Esophagus muscularis mucosa (tissue), 4 donors: ENCODE data around the gene LCOR. TPM values are rescaled to one million over a fixed set of nuclear protein-coding genes. Genes with fewer than 3 reads are reported as not detected.

Source experiments
- DNase-seq: peaks from one replicate; pipeline ENCODE4 v3.0.0-alpha.2; 2017; ENCODE audit errors: extremely low spot score
- H3K27ac ChIP-seq, 4 donors: fragments of 200-600 bp; sonication (generic); replicated peaks in 1 of 4; 1 replicate in 3 of 4; 2 replicates in 1 of 4; pipeline ENCODE4 v1.5.1; 2016 to 2019; ENCODE audit warnings: mild to moderate bottlenecking in 1 of 4
- H3K27me3 ChIP-seq, 4 donors: fragments of 200-600 bp; sonication (generic); one replicate each; pipeline versions ENCODE4 v1.5.1 to v1.6.0; 2016 to 2019
- H3K36me3 ChIP-seq, 4 donors: fragments of 200-600 bp; sonication (generic); one replicate each; pipeline ENCODE4 v1.5.1; 2016 to 2019
- H3K4me1 ChIP-seq, 4 donors: fragments of 200-600 bp; sonication (generic); one replicate each; pipeline ENCODE4 v1.5.1; 2016 to 2019
- H3K4me3 ChIP-seq, 4 donors: fragments of 200-600 bp; sonication (generic); 1 replicate in 2 of 4; 2 replicates in 2 of 4; pipeline ENCODE4 v1.5.1; 2016 to 2019; ENCODE audit warnings: mild to moderate bottlenecking in 4 of 4, moderate library complexity in 1 of 4
- H3K9me3 ChIP-seq, 4 donors: fragments of 200-600 bp; sonication (generic); 1 replicate in 3 of 4; 2 replicates in 1 of 4; pipeline ENCODE4 v1.5.1; 2016 to 2019
- EP300 ChIP-seq: sonication (generic); formaldehyde crosslinking; IDR thresholded peaks from one replicate; pipeline ENCODE4 v1.6.1; 2017; ENCODE audit warnings: antibody characterized with exemption
- POLR2A ChIP-seq: fragments of 450-650 bp; IDR thresholded peaks from one replicate; pipeline ENCODE4 v1.6.1; 2017; ENCODE audit warnings: antibody characterized with exemption, moderate library complexity, mild to moderate bottlenecking, low read depth
- POLR2AphosphoS5 ChIP-seq, 2 donors: sonication (generic); formaldehyde crosslinking; IDR thresholded peaks; one replicate each; pipeline ENCODE4 v1.6.1; 2017; ENCODE audit warnings: antibody characterized with exemption in 2 of 2
- WGBS: methylation state at CpG from one replicate; pipeline ENCODE4 v1.1.5; 2018; 5-methylcytosine and 5-hydroxymethylcytosine counted together
- intact Hi-C: fragments of 100-400 bp; cut with DNase I; formaldehyde crosslinking; loops from one replicate; pipeline ENCODE4 v1.15.1; 2023
- total RNA-seq, 4 donors: library from RNA; depleted of rRNA; stranded (reverse); fragments of >200 nt; gene quantifications; one replicate each; pipeline versions ENCODE4 v1.1.0 to v1.2.1, GENCODE V29; 2016
- TF ChIP-seq, protein P1 (sequence below), 3 experiments: fragments of 200-600 bp in 2 of 3; fragments of 450-650 bp in 1 of 3; sonication (generic) in 2 of 3; IDR thresholded peaks; one replicate each; pipeline ENCODE4 v1.5.1; 2017 to 2019; ENCODE audit warnings: antibody characterized with exemption in 3 of 3, mild to moderate bottlenecking in 2 of 3, moderate library complexity in 1 of 3

Gene LCOR
- total RNA-seq, 4 donors from 2014 or later: 23.1 to 43.2 (median 29.4) TPM

DNA sequence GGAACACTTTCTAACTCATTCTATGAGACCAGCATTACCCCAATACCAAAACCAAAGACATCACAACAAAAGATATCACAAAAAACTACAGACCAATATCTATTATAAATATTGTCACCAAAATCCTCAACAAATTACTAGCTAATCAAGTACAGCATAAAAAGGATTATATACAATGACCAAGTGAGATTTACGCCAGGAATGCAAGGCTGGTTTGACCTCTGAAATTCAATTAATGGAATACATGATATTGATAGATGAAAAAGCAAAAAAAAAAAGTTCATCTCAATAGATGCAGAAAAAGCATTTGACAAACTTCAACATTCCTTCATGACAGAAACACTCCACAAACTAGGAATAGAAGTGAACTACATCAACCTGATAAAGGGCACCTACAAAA, 175.3 kb downstream of the LCOR start:
- intact Hi-C loops: no loop called here
- H3K4me3 ChIP-seq: no peak overlapping the region
- no peaks in the 10 kb centered on the region for H3K27me3 ChIP-seq
- H3K4me1 ChIP-seq: no peaks in the 10 kb centered on the region
- peaks cover 0 to 19% (median 16%) of the 10 kb centered on the region in 4 donors for H3K9me3 ChIP-seq
- no peak for TF ChIP-seq EP300
- no peak for TF ChIP-seq POLR2AphosphoS5 (IDR thresholded peaks at IDR 0.05)
- TF ChIP-seq, protein P1, sequence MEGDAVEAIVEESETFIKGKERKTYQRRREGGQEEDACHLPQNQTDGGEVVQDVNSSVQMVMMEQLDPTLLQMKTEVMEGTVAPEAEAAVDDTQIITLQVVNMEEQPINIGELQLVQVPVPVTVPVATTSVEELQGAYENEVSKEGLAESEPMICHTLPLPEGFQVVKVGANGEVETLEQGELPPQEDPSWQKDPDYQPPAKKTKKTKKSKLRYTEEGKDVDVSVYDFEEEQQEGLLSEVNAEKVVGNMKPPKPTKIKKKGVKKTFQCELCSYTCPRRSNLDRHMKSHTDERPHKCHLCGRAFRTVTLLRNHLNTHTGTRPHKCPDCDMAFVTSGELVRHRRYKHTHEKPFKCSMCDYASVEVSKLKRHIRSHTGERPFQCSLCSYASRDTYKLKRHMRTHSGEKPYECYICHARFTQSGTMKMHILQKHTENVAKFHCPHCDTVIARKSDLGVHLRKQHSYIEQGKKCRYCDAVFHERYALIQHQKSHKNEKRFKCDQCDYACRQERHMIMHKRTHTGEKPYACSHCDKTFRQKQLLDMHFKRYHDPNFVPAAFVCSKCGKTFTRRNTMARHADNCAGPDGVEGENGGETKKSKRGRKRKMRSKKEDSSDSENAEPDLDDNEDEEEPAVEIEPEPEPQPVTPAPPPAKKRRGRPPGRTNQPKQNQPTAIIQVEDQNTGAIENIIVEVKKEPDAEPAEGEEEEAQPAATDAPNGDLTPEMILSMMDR (IDR thresholded peaks at IDR 0.05): no peak
- no peak for TF ChIP-seq POLR2A
- no peaks in the 10 kb centered on the region for H3K36me3 ChIP-seq
- DNase-seq: no peak
- no peak overlapping the region for H3K27ac ChIP-seq
- WGBS: 100% methylated on average over 1 of the region's 1 CpG

DNA sequence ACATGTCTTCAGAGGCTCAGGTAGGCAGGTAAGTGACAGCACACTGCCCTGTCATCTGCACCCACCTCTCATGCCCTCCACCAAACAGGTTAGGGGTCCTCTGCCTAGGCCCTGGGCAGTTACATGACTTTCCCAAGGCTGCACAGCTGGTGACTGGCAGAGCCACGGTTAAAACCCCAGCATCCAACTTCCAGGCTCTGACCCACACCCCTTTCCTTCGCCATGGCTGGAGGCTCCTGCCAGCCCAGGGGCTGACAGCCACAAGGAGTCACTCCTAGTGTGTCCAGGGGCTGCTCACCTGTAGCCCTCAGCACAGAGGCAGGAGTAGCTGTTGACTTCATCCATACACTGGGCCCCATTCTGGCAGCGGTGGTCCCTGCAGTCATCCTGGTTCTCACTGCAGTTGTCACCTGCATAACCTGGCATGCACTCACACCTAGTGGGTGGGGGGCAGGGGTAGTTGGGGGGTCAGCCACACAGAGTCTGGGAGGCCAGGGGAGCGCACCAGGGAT, 178.7 kb downstream of the LCOR start:
- no peak overlapping the region for H3K4me3 ChIP-seq
- DNase-seq: no peak
- no CpG with 5 or more reads among the region's 4 CpGs for WGBS
- no peak for TF ChIP-seq POLR2AphosphoS5 (IDR thresholded peaks at IDR 0.05)
- TF ChIP-seq, protein P1 (IDR thresholded peaks at IDR 0.05): no peak
- TF ChIP-seq POLR2A: no peak
- TF ChIP-seq EP300: no peak
- no peaks in the 10 kb centered on the region for H3K4me1 ChIP-seq
- no peaks in the 10 kb centered on the region for H3K36me3 ChIP-seq
- intact Hi-C loops: no loop called here
- H3K9me3 ChIP-seq: peaks cover 0 to 19% (median 16%) of the 10 kb centered on the region in 4 donors
- no peaks in the 10 kb centered on the region for H3K27me3 ChIP-seq
- no peak overlapping the region for H3K27ac ChIP-seq

DNA sequence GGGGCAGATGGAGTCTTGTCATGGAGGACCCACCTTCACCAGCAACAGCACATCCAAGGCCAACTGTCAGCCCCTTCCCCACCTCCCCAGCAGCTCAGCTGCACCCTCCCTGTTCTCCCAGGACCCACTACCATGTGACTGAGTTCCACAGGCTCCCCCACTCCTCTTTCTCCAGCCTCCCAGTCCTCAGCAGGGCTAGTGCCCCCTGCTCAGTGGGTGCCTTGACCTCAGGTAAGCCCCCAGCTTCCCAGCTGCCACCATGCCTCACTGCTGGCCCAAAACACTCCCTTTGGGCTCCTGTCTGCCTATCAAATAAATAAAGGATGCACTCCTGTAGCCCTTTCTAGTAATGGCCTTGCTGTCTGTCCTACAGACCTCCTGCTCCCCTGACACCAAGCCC, 179.3 kb downstream of the LCOR start:
- H3K9me3 ChIP-seq: peaks cover 0 to 19% (median 16%) of the 10 kb centered on the region in 4 donors
- no peaks in the 10 kb centered on the region for H3K36me3 ChIP-seq
- no peaks in the 10 kb centered on the region for H3K4me1 ChIP-seq
- H3K27me3 ChIP-seq: no peaks in the 10 kb centered on the region
- no peak overlapping the region for H3K27ac ChIP-seq
- no peak for DNase-seq
- intact Hi-C loops: no loop called here
- no peak overlapping the region for H3K4me3 ChIP-seq
- TF ChIP-seq, protein P1 (IDR thresholded peaks at IDR 0.05): no peak
- TF ChIP-seq POLR2AphosphoS5 (IDR thresholded peaks at IDR 0.05) (no peak), POLR2A (no peak), EP300 (no peak)

DNA sequence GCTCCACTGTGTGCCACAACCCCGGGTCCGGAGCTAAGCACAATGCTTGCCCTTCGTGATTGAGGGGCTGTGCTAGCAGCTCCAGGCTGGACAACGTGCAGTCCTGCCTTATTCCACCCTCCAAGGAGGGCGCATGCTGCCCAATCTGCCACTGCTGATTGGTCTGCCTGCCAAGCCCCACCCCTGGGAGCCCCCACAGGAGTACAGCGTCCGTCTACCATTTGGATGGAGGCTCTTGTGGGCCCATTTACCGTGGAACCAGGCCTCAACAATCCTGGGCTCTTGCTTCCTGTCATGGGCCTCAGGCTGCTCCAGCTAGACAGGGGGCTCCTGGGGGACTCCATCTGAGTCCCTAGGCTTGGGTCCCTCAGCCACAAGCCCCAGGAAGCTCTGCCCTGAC, 180.4 kb downstream of the LCOR start:
- Histone ChIP-seq H3K4me1 (no peaks in the 10 kb centered on the region), H3K9me3 (peaks cover 0 to 10% (median 7%) of the 10 kb centered on the region in 4 donors), H3K27ac (no peak overlapping the region), H3K27me3 (no peaks in the 10 kb centered on the region), H3K4me3 (no peak overlapping the region), H3K36me3 (no peaks in the 10 kb centered on the region)
- WGBS: 100% methylated on average over 1 of the region's 8 CpGs
- no peak for DNase-seq
- intact Hi-C loops: no loop called here
- no peak for TF ChIP-seq POLR2AphosphoS5 (IDR thresholded peaks at IDR 0.05)

DNA sequence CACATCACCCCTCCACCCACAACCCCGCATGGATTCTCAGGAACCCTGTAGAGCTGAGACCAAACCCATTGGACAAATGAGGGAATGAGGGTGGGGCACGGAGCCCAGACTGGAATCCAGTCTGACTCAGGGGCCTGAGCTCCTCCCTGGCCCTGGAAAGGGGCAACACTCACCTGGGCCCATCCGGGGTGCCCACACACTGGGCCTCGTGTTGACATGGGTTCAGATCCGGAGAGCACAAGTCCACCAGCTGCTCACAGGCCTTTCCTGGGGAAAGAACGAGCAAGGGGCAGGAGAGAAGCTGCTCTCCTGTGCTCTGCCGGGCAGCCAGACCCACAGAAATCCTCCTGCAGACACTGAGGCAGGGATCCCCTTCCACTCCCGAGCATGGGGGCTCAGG, 181.5 kb downstream of the LCOR start:
- intact Hi-C loops: no loop called here

More for the DNA sequence above, 181.5 kb downstream of the LCOR start:
- Histone ChIP-seq H3K27me3 (no peaks in the 10 kb centered on the region), H3K27ac (no peak overlapping the region), H3K36me3 (no peaks in the 10 kb centered on the region), H3K4me3 (no peak overlapping the region), H3K4me1 (no peaks in the 10 kb centered on the region), H3K9me3 (no peaks in the 10 kb centered on the region)
- WGBS: 93% methylated on average over 6 of the region's 8 CpGs
- DNase-seq: no peak
- no peak for TF ChIP-seq POLR2A
- TF ChIP-seq POLR2AphosphoS5 (IDR thresholded peaks at IDR 0.05): no peak
- TF ChIP-seq EP300: no peak
- TF ChIP-seq, protein P1 (IDR thresholded peaks at IDR 0.05): no peak
